Mesendoderm (in vitro differentiated cells): Measurements from ENCODE around the gene ZCCHC8.

ENCODE experiments used
- DNase-seq: peaks from one replicate; pipeline ENCODE4 v3.0.0; 2013
- H2AK5ac ChIP-seq: 2 replicates; pipeline ENCODE4 v1.6.1; 2013; ENCODE audit warnings: low read length, inconsistent platforms
- H2BK120ac ChIP-seq: 2 replicates; pipeline ENCODE4 v1.6.1; 2013; ENCODE audit warnings: low read depth, mild to moderate bottlenecking, low read length, moderate library complexity, mixed read lengths
- H2BK15ac ChIP-seq: replicated peaks from 2 replicates; pipeline ENCODE4 v1.6.1; 2013; ENCODE audit warnings: low read depth, mild to moderate bottlenecking, moderate library complexity
- H2BK5ac ChIP-seq: 2 replicates; pipeline ENCODE4 v1.6.1; 2013; ENCODE audit warnings: low read length, inconsistent platforms
- H3K18ac ChIP-seq: 2 replicates; pipeline ENCODE4 v1.6.1; 2013; ENCODE audit warnings: mild to moderate bottlenecking, low read length, mixed read lengths
- H3K23ac ChIP-seq: one replicate; pipeline ENCODE4 v1.6.1; 2013; ENCODE audit warnings: low read length
- H3K27ac ChIP-seq: 2 replicates; pipeline ENCODE4 v1.5.1; 2013; ENCODE audit warnings: low read depth, mild to moderate bottlenecking, inconsistent platforms, low read length, moderate library complexity
- H3K27me3 ChIP-seq: 2 replicates; pipeline ENCODE4 v1.6.1; 2013; ENCODE audit warnings: low read length, control low read depth, mild to moderate bottlenecking, inconsistent platforms; ENCODE audit not compliant: insufficient read depth, poor library complexity
- H3K36me3 ChIP-seq: 2 replicates; pipeline ENCODE4 v1.6.1; 2013; ENCODE audit warnings: low read length, inconsistent platforms; ENCODE audit not compliant: control insufficient read depth, insufficient read depth
- H3K4ac ChIP-seq: one replicate; pipeline ENCODE4 v1.6.1; 2013; ENCODE audit warnings: low read depth, mild to moderate bottlenecking, low read length, moderate library complexity
- H3K4me1 ChIP-seq: 2 replicates; pipeline ENCODE4 v1.6.1; 2013; ENCODE audit warnings: low read depth, low read length, inconsistent platforms; ENCODE audit not compliant: control insufficient read depth
- H3K4me2 ChIP-seq: 2 replicates; pipeline ENCODE4 v1.6.1; 2013; ENCODE audit warnings: low read length
- H3K4me3 ChIP-seq: 2 replicates; pipeline ENCODE4 v1.5.1; 2013; ENCODE audit warnings: mild to moderate bottlenecking, low read length
- H3K56ac ChIP-seq: one replicate; pipeline ENCODE4 v1.6.1; 2013; ENCODE audit warnings: low read length
- H3K79me1 ChIP-seq: 2 replicates; pipeline ENCODE4 v1.6.1; 2013; ENCODE audit warnings: low read length, inconsistent platforms
- H3K79me2 ChIP-seq: 2 replicates; pipeline ENCODE4 v1.6.1; 2013; ENCODE audit warnings: mild to moderate bottlenecking, low read length; ENCODE audit not compliant: control insufficient read depth, insufficient read depth
- H3K9ac ChIP-seq: 2 replicates; pipeline ENCODE4 v1.6.1; 2013; ENCODE audit warnings: low read length, inconsistent platforms
- H4K5ac ChIP-seq: one replicate; pipeline ENCODE4 v1.6.1; 2013; ENCODE audit warnings: low read length
- H4K8ac ChIP-seq: one replicate; pipeline ENCODE4 v1.6.1; 2013; ENCODE audit warnings: low read depth, mild to moderate bottlenecking, control low read depth, low read length, moderate library complexity
- WGBS: extraction: QIAGEN DNeasy Blood & Tissue Kit; methylation state at CpG from one replicate; pipeline ENCODE4 v1.1.7; 2013; ENCODE audit warnings: low lambda C conversion rate, missing lambda C conversion rate; ENCODE audit not compliant: insufficient coverage; ENCODE audit errors: extremely low coverage; 5-methylcytosine and 5-hydroxymethylcytosine counted together

Gene ZCCHC8

GRCh38 chr12:122458105-122459035 lies 42.4 kb downstream of the ZCCHC8 start:
- Histone ChIP-seq H3K9ac (no peak overlapping the region), H2BK5ac (no peak overlapping the region), H3K56ac (no peak overlapping the region), H4K8ac (no peak overlapping the region), H3K79me2 (no peaks in the 10 kb centered on the region), H3K4ac (no peak overlapping the region), H3K27ac (no peak overlapping the region), H2BK15ac (no peak overlapping the region), H2AK5ac (no peak overlapping the region), H3K4me3 (no peak overlapping the region), H3K4me1 (no peaks in the 10 kb centered on the region), H3K4me2 (no peak overlapping the region), H3K18ac (no peak overlapping the region), H3K27me3 (no peaks in the 10 kb centered on the region), H3K23ac (no peak overlapping the region), H3K36me3 (no peaks in the 10 kb centered on the region), H4K5ac (no peak overlapping the region), H3K79me1 (no peaks in the 10 kb centered on the region), H2BK120ac (no peak overlapping the region)
- WGBS: no CpG with 5 or more reads among the region's 17 CpGs
- DNase-seq: no peak

- Histone ChIP-seq H3K4me1 (no peaks in the 10 kb centered on the region), H3K4me3 (no peak overlapping the region), H3K79me2 (no peaks in the 10 kb centered on the region), H4K5ac (no peak overlapping the region), H3K4me2 (no peak overlapping the region), H3K18ac (no peak overlapping the region), H3K27ac (no peak overlapping the region), H3K36me3 (no peaks in the 10 kb centered on the region), H3K23ac (no peak overlapping the region), H2AK5ac (no peak overlapping the region), H3K79me1 (no peaks in the 10 kb centered on the region), H3K9ac (no peak overlapping the region), H2BK120ac (no peak overlapping the region), H2BK15ac (no peak overlapping the region), H2BK5ac (no peak overlapping the region), H3K27me3 (no peaks in the 10 kb centered on the region), H4K8ac (no peak overlapping the region), H3K4ac (no peak overlapping the region), H3K56ac (no peak overlapping the region)
- WGBS: no CpG with 5 or more reads among the region's 2 CpGs
- DNase-seq: no peak
Measured at GRCh38 chr12:122457627-122458026, 43.1 kb downstream of the ZCCHC8 start.

GRCh38 chr12:122454739-122455138 lies 46.0 kb downstream of the ZCCHC8 start:
- H3K23ac ChIP-seq: no peak overlapping the region
- H3K56ac ChIP-seq: no peak overlapping the region
- no CpG with 5 or more reads among the region's 6 CpGs for WGBS
- no peak overlapping the region for H2AK5ac ChIP-seq
- no peaks in the 10 kb centered on the region for H3K4me1 ChIP-seq
- H3K9ac ChIP-seq: no peak overlapping the region
- no peak overlapping the region for H4K8ac ChIP-seq
- H3K4ac ChIP-seq: no peak overlapping the region
- no peak overlapping the region for H2BK120ac ChIP-seq
- no peaks in the 10 kb centered on the region for H3K79me2 ChIP-seq
- H3K4me3 ChIP-seq: no peak overlapping the region
- no peaks in the 10 kb centered on the region for H3K27me3 ChIP-seq
- no peak for DNase-seq
- H3K4me2 ChIP-seq: no peak overlapping the region
- H3K27ac ChIP-seq: no peak overlapping the region
- H4K5ac ChIP-seq: no peak overlapping the region
- no peaks in the 10 kb centered on the region for H3K79me1 ChIP-seq
- H3K36me3 ChIP-seq: no peaks in the 10 kb centered on the region
- H2BK15ac ChIP-seq: no peak overlapping the region
- no peak overlapping the region for H2BK5ac ChIP-seq
- H3K18ac ChIP-seq: no peak overlapping the region

GRCh38 chr12:122454250-122454721 lies 46.4 kb downstream of the ZCCHC8 start:
- DNase-seq: no peak
- Histone ChIP-seq H3K27ac (no peak overlapping the region), H2BK120ac (no peak overlapping the region), H2BK15ac (no peak overlapping the region), H3K4me1 (no peaks in the 10 kb centered on the region), H3K18ac (no peak overlapping the region), H4K5ac (no peak overlapping the region), H3K4me3 (no peak overlapping the region), H3K4me2 (no peak overlapping the region), H3K36me3 (no peaks in the 10 kb centered on the region), H2BK5ac (no peak overlapping the region), H3K23ac (no peak overlapping the region), H3K4ac (no peak overlapping the region), H3K27me3 (no peaks in the 10 kb centered on the region), H3K9ac (no peak overlapping the region), H3K79me1 (no peaks in the 10 kb centered on the region), H3K56ac (no peak overlapping the region), H4K8ac (no peak overlapping the region), H2AK5ac (no peak overlapping the region), H3K79me2 (no peaks in the 10 kb centered on the region)
- no CpG with 5 or more reads among the region's 12 CpGs for WGBS

GRCh38 chr12:122452701-122453285 lies 47.9 kb downstream of the ZCCHC8 start:
- H3K4me1 ChIP-seq: no peaks in the 10 kb centered on the region
- no CpG with 5 or more reads among the region's 11 CpGs for WGBS

More at GRCh38 chr12:122452701-122453285, 47.9 kb downstream of the ZCCHC8 start:
- Histone ChIP-seq H4K5ac (no peak overlapping the region), H2BK5ac (no peak overlapping the region), H2BK15ac (no peak overlapping the region), H3K27me3 (no peaks in the 10 kb centered on the region), H3K4me2 (no peak overlapping the region), H4K8ac (no peak overlapping the region), H3K4me3 (no peak overlapping the region), H2BK120ac (no peak overlapping the region), H3K56ac (no peak overlapping the region), H3K27ac (no peak overlapping the region), H2AK5ac (no peak overlapping the region), H3K23ac (no peak overlapping the region), H3K36me3 (no peaks in the 10 kb centered on the region), H3K79me2 (no peaks in the 10 kb centered on the region), H3K18ac (no peak overlapping the region), H3K9ac (no peak overlapping the region), H3K4ac (no peak overlapping the region), H3K79me1 (no peaks in the 10 kb centered on the region)
- no peak for DNase-seq
